ENCODE data around the gene MEAK7. TPM values are rescaled to one million over a fixed set of nuclear protein-coding genes. Genes with fewer than 3 reads are reported as not detected.

The MEAK7 gene
- total RNA-seq, 1 donor from 2014 or later: 4.4 TPM

GRCh38 chr16:84460406-84461028 is 43.9 kb downstream of the MEAK7 start:
- intact Hi-C loops (cut with micrococcal nuclease): no loop called here
- DNase-seq (no peak), ATAC-seq (no peak)

DNA sequence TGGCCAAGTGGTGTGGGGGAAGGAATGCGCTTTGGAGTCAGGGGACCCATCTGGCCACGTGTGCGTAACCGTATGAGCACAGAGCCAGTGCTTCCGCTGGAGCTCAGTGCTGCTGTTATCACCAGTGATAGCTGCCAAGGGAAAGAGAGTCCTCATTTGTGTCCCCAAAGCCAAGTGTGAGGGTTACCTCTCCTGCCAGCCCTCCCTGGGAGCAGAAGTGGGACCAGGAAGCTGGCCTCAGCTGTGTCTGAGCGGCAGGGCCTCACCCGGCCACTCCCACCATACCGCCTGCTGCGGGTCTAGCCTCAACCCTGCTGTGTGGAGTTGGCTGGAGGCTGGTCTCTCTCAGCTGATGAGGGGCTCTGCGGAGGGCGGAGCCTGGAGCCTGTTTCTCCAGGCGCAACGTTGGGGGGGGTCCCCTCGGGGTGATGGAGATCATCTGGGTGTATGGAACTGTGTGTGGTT is 44.5 kb downstream of the MEAK7 start:
- ATAC-seq: peak; percentile 52

GRCh38 chr16:84459533-84459894 is 44.9 kb downstream of the MEAK7 start:
- no peak for DNase-seq
- ATAC-seq: no peak
- intact Hi-C loops (cut with micrococcal nuclease): no loop called here

More for the DNA sequence above, 44.5 kb downstream of the MEAK7 start:
- no peak for DNase-seq
- intact Hi-C loops (cut with micrococcal nuclease): no loop called here

GRCh38 chr16:84458606-84459532 is 45.6 kb downstream of the MEAK7 start:
- intact Hi-C loops (cut with micrococcal nuclease): no loop called here
- DNase-seq: no peak
- no peak for ATAC-seq

GRCh38 chr16:84455031-84455430 is 49.4 kb downstream of the MEAK7 start:
- intact Hi-C loops (cut with micrococcal nuclease): no loop called here
- ATAC-seq (no peak), DNase-seq (no peak)

Other genes starting within 250 kb of the MEAK7 start
- 2.0 TPM for gene WFDC1, start 209.8 kb downstream of the MEAK7 start, total RNA-seq
- not detected for gene ATP2C2, start 136.1 kb downstream of the MEAK7 start, total RNA-seq
- 11.8 TPM for gene COTL1, start 113.4 kb upstream of the MEAK7 start, total RNA-seq
- gene KLHL36, start 143.9 kb upstream of the MEAK7 start, total RNA-seq: 62.5 TPM
- 74.5 TPM for gene USP10, start 195.3 kb upstream of the MEAK7 start, total RNA-seq